DND-41 (cell line): ENCODE measurements around the gene DISC1.

Source experiments
- ATAC-seq: fragments of 200-7000 bp; cut with Tn5 transposase; 3 replicates; pipeline ENCODE4 v1.9.1; 2021; ENCODE audit warnings: low read depth; ENCODE audit not compliant: insufficient read depth
- DNase-seq: peaks from one replicate; pipeline ENCODE4 v3.0.0-alpha.2; 2020
- H2AFZ ChIP-seq: 2 replicates; pipeline ENCODE4 v1.6.0; 2012; ENCODE audit warnings: low read depth, low read length
- H3K27ac ChIP-seq: 2 replicates; pipeline ENCODE4 v1.5.1; 2012; ENCODE audit warnings: low read length, inconsistent platforms
- H3K27me3 ChIP-seq: fragments of 200-600 bp; sonication (generic); 2 replicates; pipeline ENCODE4 v1.6.0; 2012; ENCODE audit warnings: low read length, mild to moderate bottlenecking, inconsistent platforms; ENCODE audit not compliant: insufficient read depth, poor library complexity
- H3K36me3 ChIP-seq: 2 replicates; pipeline ENCODE4 v1.5.1; 2012; ENCODE audit warnings: low read length, inconsistent platforms; ENCODE audit not compliant: insufficient read depth
- H3K4me1 ChIP-seq: 2 replicates; pipeline ENCODE4 v1.5.1; 2012; ENCODE audit warnings: mild to moderate bottlenecking, low read length; ENCODE audit not compliant: insufficient read depth
- H3K4me2 ChIP-seq: 2 replicates; pipeline ENCODE4 v1.6.0; 2012; ENCODE audit warnings: mild to moderate bottlenecking, moderate library complexity, low read length, inconsistent platforms; ENCODE audit not compliant: insufficient read depth
- H3K4me3 ChIP-seq, 2 experiments: fragments of 200-600 bp in 1 of 2; shearing (Covaris generic) in 1 of 2; 2 replicates each; pipeline ENCODE4 v1.5.1; 2012 to 2016; ENCODE audit warnings: inconsistent platforms in 2 of 2, low read length in 2 of 2, mild to moderate bottlenecking in 2 of 2, low read depth in 1 of 2, moderate library complexity in 1 of 2
- H3K79me2 ChIP-seq: 2 replicates; pipeline ENCODE4 v1.6.0; 2012; ENCODE audit warnings: low read length, inconsistent platforms; ENCODE audit not compliant: insufficient read depth
- H3K9ac ChIP-seq: 2 replicates; pipeline ENCODE4 v1.6.0; 2012; ENCODE audit warnings: low read depth, mild to moderate bottlenecking, inconsistent platforms, low read length, moderate library complexity
- H3K9me3 ChIP-seq: 2 replicates; pipeline ENCODE4 v1.5.1; 2012; ENCODE audit warnings: low read length, moderate library complexity, mild to moderate bottlenecking, inconsistent platforms; ENCODE audit not compliant: insufficient read depth, severe bottlenecking
- H4K20me1 ChIP-seq: 2 replicates; pipeline ENCODE4 v1.6.0; 2012; ENCODE audit warnings: low read length; ENCODE audit not compliant: insufficient read depth
- CTCF ChIP-seq: IDR thresholded peaks from 2 replicates; pipeline ENCODE4 v1.5.1; 2012; ENCODE audit warnings: borderline replicate concordance, low read length, moderate library complexity, mild to moderate bottlenecking; ENCODE audit not compliant: poor library complexity, severe bottlenecking; ENCODE audit errors: extremely low read depth
- EZH2 ChIP-seq: IDR thresholded peaks from 3 replicates; pipeline ENCODE4 v1.6.1; 2012; ENCODE audit warnings: borderline replicate concordance, low read depth, mild to moderate bottlenecking, moderate library complexity, low read length, inconsistent platforms; ENCODE audit not compliant: severe bottlenecking

The DISC1 gene

DNA sequence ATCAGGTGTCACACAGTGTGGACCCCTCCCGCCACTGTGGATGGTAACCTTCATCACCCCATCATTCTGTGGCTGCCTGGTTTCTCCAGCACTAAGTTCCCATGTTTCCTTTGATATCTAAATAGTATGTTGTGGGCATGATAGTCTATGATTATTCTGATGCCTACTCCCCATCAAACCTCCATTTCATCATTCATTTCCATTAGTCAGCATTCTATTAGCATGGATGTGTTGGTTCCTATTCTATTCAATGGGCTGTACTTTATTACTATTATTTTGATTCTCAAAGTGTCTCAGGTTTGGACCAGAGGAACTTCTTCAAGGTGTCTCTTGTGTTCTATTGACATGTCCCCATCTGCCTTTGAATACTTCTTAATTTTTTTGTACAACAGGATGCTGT, 112.0 kb downstream of the DISC1 start:
- Histone ChIP-seq H3K9ac (no peak overlapping the region), H3K27me3 (no peaks in the 10 kb centered on the region), H4K20me1 (no peaks in the 10 kb centered on the region), H3K27ac (no peak overlapping the region), H3K4me2 (no peak overlapping the region), H3K4me3 (no peak overlapping the region), H3K79me2 (no peaks in the 10 kb centered on the region), H3K4me1 (no peaks in the 10 kb centered on the region), H3K9me3 (no peaks in the 10 kb centered on the region), H2AFZ (no peak overlapping the region), H3K36me3 (no peaks in the 10 kb centered on the region)
- TF ChIP-seq EZH2 = no peak
- TF ChIP-seq CTCF = no peak
- DNase-seq = no peak
- no peak for ATAC-seq

GRCh38 chr1:231743966-231744365, 117.4 kb downstream of the DISC1 start:
- Histone ChIP-seq H2AFZ (no peak overlapping the region), H3K27ac (no peak overlapping the region), H3K79me2 (no peaks in the 10 kb centered on the region), H3K9ac (no peak overlapping the region), H3K4me2 (no peak overlapping the region), H4K20me1 (no peaks in the 10 kb centered on the region), H3K4me3 (no peak overlapping the region), H3K27me3 (no peaks in the 10 kb centered on the region), H3K4me1 (no peaks in the 10 kb centered on the region), H3K9me3 (no peaks in the 10 kb centered on the region), H3K36me3 (no peaks in the 10 kb centered on the region)
- ATAC-seq = no peak
- DNase-seq = no peak
- no peak for TF ChIP-seq CTCF
- no peak for TF ChIP-seq EZH2

- no peak for ATAC-seq
- Histone ChIP-seq H3K4me3 (no peak overlapping the region), H3K9me3 (peaks cover 14% of the 10 kb centered on the region), H3K27me3 (no peaks in the 10 kb centered on the region), H3K4me2 (no peak overlapping the region), H2AFZ (no peak overlapping the region), H3K27ac (no peak overlapping the region), H4K20me1 (no peaks in the 10 kb centered on the region), H3K4me1 (no peaks in the 10 kb centered on the region), H3K79me2 (no peaks in the 10 kb centered on the region), H3K36me3 (peaks cover 12% of the 10 kb centered on the region), H3K9ac (no peak overlapping the region)
- TF ChIP-seq EZH2 (no peak), CTCF (no peak)
- no peak for DNase-seq
Observed at GRCh38 chr1:231748760-231749415, 122.3 kb downstream of the DISC1 start.

- Histone ChIP-seq H3K36me3 (peaks cover 12% of the 10 kb centered on the region), H3K4me3 (no peak overlapping the region), H3K27ac (no peak overlapping the region), H2AFZ (no peak overlapping the region), H3K79me2 (no peaks in the 10 kb centered on the region), H3K27me3 (no peaks in the 10 kb centered on the region), H3K4me2 (no peak overlapping the region), H4K20me1 (no peaks in the 10 kb centered on the region), H3K4me1 (no peaks in the 10 kb centered on the region), H3K9ac (no peak overlapping the region), H3K9me3 (peaks cover 14% of the 10 kb centered on the region)
- TF ChIP-seq CTCF (no peak), EZH2 (no peak)
- ATAC-seq (no peak), DNase-seq (no peak)
Observed at GRCh38 chr1:231750296-231750695, 123.7 kb downstream of the DISC1 start.
